Right hindlimb (tissue), 1 donor: ENCODE results near the gene BLVRA.
"Not testable (repeated sequence)": the region's sequence is repeated elsewhere in the genome, so short reads cannot be mapped to it uniquely, and the experiment has no call there.

ENCODE experiments used
- DNase-seq: peaks from one replicate; pipeline ENCODE4 v3.0.0-alpha.2; 2018

The BLVRA gene

DNA sequence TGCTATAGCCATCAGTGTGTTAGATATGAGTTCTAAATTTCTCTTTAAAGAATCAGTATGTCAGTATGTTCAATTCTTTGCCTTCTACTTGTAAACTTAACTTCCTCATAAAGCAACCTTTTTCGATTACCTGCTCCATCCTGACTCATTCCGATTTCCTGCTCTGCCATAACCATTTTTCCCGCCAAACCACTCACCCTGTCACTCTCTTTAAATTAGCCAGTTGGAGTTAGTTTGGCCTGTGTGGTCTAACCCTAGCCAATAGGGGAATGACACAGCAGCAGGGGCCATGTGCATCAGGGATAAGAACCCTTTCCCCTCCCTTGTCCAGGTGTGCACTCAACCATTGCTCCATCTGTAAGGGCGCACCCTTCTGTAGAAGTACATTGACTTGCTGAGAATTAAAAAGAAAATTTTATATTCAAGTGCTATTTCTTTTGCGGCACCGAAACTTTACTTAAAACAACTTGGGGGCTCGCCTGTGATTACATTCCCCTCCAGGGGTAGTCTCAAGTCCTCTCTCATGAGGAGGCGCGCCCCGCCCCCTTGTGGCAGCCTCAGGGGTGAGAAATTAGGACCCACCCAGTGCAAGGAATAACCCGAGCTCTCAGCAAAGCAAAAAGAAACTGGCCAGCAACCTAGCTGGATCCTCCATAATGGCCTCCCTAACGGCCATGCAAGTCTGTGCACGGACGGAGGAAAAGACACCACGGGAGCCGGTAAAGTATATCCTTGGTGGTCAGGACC is 51.9 kb downstream of the BLVRA start:
- DNase-seq, result not testable (repeated sequence)

DNA sequence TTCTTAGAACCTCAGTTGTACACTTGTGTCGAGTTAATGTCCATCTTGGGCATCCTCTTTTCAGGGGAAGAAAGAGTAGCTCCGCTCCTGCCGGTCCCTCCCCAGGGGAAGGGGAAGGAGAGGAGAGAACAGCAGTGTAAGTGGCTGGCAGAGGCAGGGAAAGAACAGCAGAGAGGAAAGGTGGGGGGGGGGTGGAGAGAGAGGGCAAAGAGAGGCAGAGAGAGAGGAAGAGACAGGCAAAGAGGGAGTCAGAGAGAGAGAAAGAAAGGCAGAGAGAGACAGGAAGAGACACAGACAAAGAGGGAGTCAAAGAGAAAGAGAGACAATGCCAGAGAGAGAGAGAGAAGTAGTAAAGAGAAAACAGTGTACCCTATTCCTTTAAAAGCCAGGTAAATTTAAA is 56.9 kb downstream of the BLVRA start:
- no peak for DNase-seq

DNA sequence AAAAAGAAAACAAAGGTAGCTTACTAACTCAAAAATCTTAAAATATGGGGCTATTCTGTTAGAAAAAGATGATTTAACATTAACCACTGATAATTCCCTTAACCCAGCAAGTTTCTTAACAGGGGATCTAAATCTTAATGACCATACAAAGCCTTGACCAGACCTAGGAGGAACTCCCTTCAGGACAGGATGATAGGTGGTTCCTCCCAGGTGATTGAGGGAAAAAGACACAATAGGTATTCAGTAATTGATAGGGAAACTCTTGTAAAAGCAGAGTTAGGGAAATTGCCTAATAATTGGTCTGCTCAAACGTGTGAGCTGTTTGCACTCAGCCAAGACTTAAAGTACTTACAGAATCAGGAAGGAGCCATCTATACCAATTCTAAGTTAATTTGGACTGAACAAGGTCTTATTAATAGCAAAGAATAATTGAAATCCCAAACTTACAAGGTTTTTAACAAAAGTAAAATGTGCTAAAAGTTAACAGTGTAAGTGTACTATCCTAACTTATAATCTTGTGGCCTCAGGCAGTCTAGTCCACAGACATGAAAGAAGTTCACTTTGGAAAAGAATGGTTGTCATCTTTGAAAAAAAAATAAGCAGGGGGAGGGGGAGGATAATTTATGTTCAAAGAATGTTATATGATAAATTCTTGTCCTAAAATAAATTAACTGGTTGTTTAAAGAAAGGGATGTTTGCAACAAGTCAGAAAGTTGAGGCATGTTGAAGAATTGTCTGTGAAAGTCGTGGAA is 57.7 kb downstream of the BLVRA start:
- DNase-seq, result not testable (repeated sequence)

DNA sequence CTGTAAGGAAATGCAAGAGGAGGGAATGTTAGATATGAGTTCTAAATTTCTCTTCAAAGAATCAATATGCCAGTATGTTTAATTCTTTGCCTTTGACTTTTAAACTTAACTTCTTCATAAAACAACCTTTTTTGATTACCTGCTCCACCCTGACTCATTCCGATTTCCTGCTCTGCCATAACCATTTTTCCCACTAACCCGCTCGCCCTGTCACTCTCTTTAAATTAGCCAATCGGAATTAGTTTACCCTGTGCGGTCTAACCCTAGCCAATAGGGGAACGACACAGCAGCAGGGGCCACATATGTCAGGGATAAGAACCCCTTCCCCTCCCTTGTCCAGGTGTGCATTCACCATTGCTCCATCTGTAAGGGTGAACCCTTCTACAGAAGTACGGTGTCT is 64.9 kb downstream of the BLVRA start:
- not testable (repeated sequence) for DNase-seq

DNA sequence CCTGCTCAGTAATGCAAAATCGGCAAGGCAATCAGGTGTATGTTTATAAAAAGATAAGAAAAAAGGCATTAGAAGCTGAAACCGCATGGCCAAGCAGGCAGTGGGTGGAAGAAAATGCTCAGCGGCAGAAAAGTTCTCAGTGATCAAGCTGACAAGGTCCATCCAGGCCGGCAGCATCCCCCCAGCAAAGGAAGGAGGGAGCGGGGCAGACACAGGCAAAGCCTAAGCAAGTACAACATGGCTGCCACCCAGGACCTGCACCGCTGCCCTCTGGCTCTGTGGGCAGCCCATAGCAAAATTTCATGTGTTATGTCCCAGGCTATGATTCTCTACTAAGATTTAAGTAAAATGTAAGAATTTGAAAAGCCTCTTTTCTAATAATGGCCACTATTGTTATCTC is 65.5 kb downstream of the BLVRA start:
- DNase-seq, result no peak

DNA sequence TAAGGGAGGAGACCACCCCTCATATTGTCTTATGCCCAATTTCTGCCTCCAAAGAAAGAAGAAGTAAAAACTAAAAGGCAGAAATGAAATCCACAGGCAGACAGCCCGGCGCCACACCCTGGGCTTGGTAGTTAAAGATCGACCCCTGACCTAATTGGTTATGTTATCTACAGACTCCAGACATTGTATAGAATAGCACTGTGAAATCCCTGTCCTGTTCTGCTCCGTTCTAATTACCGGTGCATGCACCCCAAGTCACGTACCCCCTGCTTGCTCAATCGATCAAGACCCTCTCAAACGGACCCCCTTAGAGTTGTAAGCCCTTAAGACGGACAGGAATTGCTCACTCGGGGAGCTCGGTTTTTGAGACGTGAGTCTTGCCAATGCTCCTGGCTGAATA is 66.0 kb downstream of the BLVRA start:
- DNase-seq, result not testable (repeated sequence)

DNA sequence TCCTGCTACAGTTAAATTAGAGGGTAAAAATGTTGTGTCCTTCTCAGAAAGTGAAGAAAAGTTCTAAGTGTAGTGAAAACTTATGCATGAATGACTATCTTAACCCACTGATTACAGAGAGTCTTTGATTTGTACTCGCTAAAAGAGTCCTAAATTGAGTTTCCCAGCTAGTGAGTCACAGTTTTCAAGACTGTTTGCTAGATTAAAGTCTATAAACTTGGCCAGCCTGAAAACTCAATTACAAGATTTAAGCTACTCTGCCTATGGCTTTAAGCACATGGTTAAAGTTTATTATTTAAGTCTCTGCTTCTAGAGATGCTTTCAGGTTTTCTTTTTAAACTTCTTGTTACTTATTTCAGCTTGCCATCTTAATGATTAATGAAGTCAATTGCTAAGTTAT is 66.5 kb downstream of the BLVRA start:
- no peak for DNase-seq

DNA sequence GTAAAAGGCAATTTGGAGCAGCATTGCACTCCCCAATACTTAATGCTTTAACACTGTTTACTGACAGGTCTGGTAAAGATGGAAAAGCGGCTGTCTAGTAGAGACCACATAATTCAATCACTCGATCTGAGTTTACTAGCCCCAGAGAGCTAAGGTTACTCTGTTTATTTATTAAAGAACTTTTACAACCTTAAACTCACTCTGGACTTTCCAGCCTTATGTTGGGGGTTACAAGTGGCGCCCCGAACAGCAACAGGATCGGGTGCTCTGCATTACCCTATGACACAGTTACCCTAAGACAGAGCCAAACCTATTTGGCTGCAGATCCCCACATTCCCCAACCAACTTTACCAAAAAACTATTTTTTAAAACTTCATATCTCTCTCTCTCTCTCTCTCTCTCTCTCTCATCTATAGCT is 66.9 kb downstream of the BLVRA start:
- no peak for DNase-seq

DNA sequence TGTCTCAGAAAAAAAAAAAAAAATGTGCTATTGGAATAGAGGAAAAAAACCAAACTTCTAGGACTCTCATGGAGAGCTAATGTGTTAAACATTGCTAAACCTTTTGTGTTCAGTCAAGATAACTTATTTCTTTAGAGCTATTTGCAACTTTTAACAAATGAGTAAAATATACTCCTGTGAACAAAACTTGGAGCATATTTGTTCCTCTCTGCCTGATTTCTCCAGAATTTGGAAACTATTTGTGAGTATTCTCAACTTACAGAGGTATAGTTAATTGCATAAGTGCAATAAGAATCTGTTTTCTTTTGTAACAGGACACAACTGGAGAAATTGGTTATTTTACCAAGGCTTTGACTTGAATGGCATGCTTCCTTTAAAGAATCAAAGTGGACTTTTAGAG is 72.4 kb downstream of the BLVRA start:
- not testable (repeated sequence) for DNase-seq

DNA sequence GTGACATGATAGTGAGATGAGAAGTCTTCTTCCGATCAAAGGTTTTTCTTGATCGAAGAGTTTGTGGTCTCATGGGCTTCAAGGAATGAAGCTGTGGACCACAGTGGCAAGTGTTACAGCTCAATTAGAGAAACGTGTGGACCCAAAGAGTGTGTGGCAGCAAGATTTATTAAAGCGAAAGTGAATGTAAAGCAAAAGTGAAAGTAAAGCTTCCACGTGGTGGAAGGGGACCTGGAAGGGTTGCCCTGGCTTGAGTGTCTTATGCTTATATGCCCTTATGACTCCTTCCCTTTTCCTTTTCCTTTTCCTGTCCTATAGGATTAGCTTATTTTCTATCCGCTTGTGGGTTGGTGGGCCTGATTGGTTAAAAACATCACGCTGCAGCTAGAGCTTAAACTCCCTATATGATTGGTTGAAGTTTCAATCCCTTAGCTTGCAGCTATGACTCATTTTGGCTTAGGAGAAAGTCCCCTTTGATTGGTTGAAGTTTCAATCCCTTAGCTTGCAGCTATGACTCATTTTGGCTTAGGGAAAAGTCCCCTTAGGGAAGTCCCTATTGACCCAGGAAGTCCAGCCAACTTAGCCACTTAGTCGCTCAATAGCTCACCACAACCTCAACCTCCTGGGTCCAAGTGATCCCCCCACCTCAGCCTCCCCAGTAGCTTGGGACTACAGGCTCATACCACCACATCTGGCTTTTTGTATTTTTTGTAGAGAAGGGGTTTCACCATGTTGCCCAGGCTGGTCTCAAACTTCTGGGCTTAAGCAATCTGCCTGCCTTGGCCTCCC is 76.2 kb downstream of the BLVRA start:
- DNase-seq, result no peak

DNA sequence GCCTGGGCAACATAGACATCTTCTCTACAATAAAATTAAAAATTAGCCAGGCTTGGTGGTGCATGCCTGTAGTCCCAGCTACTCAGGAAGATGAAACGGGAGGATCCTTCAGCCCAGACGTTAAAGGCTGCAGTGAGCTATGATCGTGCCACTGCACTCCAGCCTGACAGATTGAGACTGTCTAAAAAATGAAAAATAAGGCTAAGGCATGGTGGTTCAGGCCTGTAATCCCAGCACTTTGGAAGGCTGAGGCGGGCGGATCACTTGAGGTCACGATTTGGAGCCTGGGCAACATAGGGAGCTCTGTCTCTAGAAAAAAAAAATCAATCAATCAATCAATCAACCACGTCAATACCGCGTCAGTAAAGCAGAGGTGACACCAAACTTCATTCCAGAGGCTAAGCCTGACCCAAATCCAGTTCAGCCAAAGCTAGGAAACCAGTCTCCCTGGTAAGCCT is 79.8 kb downstream of the BLVRA start:
- no peak for DNase-seq

DNA sequence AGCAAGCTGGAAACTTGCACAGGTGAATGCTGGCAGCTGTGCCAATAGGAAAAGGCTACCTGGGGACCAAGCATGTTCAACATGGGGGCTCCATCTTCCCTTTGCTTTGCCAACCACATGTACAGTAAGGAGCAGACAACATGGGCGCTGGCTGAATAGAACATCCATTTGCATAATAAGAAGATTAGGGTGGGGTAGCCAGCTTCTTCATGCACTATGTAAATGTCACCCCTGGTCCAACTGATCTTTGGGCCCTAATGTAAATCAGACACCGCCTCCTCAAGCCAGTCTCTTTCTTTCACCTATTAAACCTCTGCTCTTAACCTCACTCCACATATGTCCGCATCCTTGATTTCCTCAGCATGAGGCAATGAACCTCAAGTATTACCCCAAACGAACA is 84.8 kb downstream of the BLVRA start:
- DNase-seq, result no peak

DNA sequence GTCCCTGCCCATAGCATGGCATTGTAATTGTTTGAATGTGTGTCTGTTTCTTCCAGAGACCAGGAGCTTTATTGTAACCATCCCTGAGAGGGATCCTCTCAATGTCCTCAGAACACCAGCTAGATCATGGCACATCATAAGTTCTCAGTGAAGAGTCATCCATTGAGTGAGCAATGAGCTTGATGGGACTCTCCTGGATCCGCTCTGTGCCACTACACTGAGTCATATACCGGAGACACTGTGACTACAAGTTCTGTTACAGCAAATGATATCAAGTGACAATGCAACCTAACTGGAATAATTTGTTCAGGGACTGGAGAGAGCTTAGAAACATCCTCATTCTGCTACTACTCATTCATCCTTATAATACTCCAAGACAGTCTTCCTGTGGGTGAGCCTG is 85.8 kb downstream of the BLVRA start:
- DNase-seq, result no peak

DNA sequence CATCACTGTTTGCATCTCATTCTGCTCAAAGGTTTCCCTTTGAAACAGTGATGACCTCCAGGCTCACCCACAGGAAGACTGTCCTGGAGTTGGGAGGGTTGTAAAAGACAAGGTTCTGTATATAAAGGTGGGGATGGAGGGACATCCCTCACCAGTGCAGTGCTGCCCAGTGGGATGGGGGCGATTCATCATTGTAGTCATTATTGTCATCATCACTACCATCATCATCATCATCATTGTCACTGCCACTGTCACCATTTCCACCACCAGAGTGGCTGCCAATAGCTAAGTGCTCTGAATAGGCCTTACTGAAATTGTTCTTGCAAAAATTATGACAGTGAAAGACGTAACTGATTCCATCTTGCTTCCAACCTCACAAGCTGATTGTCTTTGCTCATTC is 86.2 kb downstream of the BLVRA start:
- no peak for DNase-seq

DNA sequence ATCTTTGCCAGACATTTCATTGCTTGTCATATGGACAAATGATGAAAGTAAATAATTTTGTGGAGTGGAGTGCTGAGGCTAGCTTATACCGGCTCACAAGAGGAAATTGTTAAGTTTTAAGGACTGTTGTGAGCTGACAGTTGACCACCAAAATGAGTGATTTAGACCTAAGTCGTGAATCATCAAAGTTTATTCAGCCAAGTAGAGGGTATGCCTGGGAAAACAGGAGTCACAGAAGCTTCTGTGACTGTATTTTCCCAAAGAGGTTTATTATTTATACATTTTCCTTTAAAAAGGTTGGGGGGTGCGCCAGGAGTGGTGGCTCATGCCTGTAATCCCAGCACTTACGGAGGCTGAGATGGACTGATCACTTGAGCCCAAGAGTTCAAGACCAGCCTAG is 89.0 kb downstream of the BLVRA start:
- no peak for DNase-seq

DNA sequence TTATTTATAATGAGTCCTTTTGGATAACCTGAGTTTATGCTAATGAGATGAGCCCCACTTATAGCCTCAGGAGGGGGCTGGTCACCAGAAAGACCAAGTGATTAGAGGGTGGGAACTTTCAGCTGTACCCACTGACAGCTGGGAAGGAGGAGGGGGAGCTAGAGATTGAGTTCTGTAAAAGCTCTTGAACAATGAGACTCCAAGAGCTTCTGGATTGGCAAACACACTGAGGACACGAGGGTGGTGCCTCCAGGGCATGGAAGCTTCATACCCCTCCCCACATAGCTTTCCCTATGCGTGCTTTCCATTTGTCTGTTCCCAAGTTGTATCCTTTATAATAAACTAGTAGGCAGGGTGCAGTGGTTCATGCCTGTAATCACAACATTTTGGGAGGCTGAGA is 90.6 kb downstream of the BLVRA start:
- no peak for DNase-seq

DNA sequence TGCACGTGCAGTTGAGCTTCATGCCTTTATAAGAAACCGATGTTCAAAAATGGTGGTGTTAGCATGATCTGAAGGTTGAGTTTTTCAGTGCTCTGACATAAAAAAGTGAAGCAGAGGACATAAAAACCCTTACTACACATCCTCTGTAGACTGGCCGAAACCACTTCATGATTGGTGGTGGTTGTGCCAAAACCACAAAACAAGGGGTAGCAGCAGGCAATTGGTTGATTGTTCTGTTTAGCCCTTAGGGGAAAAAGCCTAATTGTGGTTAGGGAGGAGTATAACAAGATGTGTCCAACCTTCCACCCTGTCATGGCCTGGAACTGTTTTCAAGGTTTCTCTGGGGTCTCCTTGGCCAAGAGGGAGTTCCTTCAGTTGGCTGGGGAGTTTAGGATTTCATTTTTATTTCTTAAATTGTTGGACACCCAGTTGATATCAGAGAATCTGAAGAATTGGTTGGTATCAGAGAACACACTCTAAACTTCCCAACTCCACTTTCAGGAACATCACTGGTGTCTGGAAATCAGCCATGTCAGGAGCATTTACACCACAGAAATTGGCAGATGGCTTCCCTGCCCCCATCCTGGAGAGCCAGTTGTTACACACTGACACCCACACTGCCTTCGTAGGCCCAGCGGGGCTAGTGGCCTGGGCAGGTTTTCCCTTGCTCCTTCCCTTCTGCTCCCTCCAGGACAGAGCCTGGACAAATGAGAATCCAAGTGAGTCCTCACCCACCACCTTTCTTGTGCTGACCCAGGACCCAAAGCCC is 92.1 kb downstream of the BLVRA start:
- no peak for DNase-seq

DNA sequence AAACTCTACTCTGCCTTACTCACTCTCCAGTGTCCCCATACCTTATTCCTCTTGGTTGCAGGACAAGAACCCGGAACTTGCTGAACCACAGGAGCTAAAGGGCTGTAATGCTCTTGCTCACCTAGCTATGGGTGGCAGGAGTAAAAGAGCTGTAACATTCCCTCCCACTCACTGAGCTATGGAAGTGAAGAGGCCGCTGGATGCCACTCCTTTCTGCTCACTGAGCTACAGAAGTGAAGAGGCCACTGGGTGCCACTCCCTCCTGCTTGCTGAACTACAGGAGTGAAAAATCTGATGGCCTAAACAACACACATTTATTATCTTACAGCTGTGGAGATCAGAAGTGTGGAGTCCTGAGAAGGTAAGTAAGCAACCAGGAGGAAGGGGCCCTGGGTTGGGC is 93.3 kb downstream of the BLVRA start:
- no peak for DNase-seq

DNA sequence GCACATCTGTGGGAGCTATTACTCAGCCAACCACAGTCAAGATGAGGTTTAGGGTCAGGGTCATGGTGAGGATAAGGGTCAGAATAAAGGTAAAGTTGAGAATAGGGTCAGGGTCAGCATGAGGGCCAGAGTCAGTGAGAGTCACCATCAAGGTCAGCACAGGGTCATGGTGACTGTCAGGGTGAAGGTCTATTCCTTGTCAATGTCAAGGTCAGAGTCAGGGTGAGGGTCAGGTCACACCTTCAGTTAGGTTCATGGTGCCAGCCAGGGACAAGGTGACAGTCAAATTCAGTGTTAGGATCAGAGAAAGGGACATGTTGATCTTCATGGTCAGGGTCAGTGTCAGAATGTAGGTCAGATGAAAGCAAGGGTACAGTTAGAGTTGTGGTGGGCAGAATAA is 96.7 kb downstream of the BLVRA start:
- no peak for DNase-seq

DNA sequence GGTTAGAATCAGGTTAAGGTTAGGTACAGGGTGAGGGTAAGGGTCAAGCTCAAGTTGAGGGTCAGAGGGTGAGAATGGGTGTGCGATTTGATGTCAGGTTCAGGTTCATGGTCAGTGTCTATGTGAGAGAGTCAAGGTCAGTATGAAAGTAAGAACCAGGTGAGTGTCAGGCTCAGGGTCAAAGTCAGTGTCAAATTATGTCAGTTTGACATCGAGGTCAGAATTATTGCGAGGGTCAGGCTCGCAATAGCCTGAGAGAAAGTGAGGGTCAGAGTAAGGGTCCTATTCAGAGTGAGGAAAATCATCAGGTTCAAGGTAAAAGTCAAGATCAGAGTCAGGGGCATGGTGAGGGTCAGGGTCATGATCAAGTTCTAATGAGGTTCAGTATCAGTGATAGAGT is 97.8 kb downstream of the BLVRA start:
- no peak for DNase-seq
